Astrocyte (in vitro differentiated cells and primary cell): Measurements from ENCODE around the gene GABBR2. TPM values are rescaled to one million over a fixed set of nuclear protein-coding genes. Genes with fewer than 3 reads are reported as not detected.
"Not testable (repeated sequence)": the region's sequence is repeated elsewhere in the genome, so short reads cannot be mapped to it uniquely, and the experiment has no call there.

Source experiments
- DNase-seq: peaks from one replicate; pipeline ENCODE4 v3.0.0-alpha.2; 2010; ENCODE audit warnings: low read depth
- FAIRE-seq: peaks from 2 replicates; lab custom pipeline; 2011; peaks lifted over from hg19 to GRCh38; lab: Jason Lieb, UNC
- H2AFZ ChIP-seq: 2 replicates; pipeline ENCODE4 v1.6.0; 2012; ENCODE audit warnings: low read depth, low read length, inconsistent platforms
- H3K27ac ChIP-seq: 2 replicates; pipeline ENCODE4 v1.5.1; 2011; ENCODE audit warnings: low read depth, low read length, inconsistent platforms
- H3K27me3 ChIP-seq: 2 replicates; pipeline ENCODE4 v1.6.0; 2011; ENCODE audit warnings: low read length, inconsistent platforms; ENCODE audit not compliant: insufficient read depth
- H3K36me3 ChIP-seq: 2 replicates; pipeline ENCODE4 v1.5.1; 2011; ENCODE audit warnings: low read length, inconsistent platforms; ENCODE audit not compliant: insufficient read depth
- H3K4me1 ChIP-seq: 2 replicates; pipeline ENCODE4 v1.5.1; 2011; ENCODE audit warnings: low read length, inconsistent platforms; ENCODE audit not compliant: insufficient read depth
- H3K4me2 ChIP-seq: 2 replicates; pipeline ENCODE4 v1.6.0; 2012; ENCODE audit warnings: low read length, inconsistent platforms
- H3K4me3 ChIP-seq: 2 replicates; pipeline ENCODE4 v1.5.1; 2011; ENCODE audit warnings: low read depth, mild to moderate bottlenecking, low read length, inconsistent platforms; ENCODE audit not compliant: insufficient read depth
- H3K79me2 ChIP-seq: 2 replicates; pipeline ENCODE4 v1.6.0; 2012; ENCODE audit warnings: mild to moderate bottlenecking, low read length, inconsistent platforms; ENCODE audit not compliant: insufficient read depth
- H3K9ac ChIP-seq: 2 replicates; pipeline ENCODE4 v1.6.0; 2012; ENCODE audit warnings: mild to moderate bottlenecking, low read length, inconsistent platforms
- H3K9me3 ChIP-seq: 2 replicates; pipeline ENCODE4 v1.5.1; 2012; ENCODE audit warnings: low read depth, mild to moderate bottlenecking, low read length, inconsistent platforms; ENCODE audit not compliant: insufficient read depth
- H4K20me1 ChIP-seq: 2 replicates; pipeline ENCODE4 v1.6.0; 2012; ENCODE audit warnings: low read length, inconsistent platforms; ENCODE audit not compliant: insufficient read depth
- H3K27ac Mint-ChIP-seq: one replicate; pipeline ENCODE4 v1.8.0; 2021; ENCODE audit warnings: mild to moderate bottlenecking, mixed read lengths; ENCODE audit not compliant: unreplicated experiment
- H3K27me3 Mint-ChIP-seq: one replicate; pipeline ENCODE4 v1.8.0; 2021; ENCODE audit warnings: low read depth, mixed read lengths; ENCODE audit not compliant: unreplicated experiment
- H3K36me3 Mint-ChIP-seq: one replicate; pipeline ENCODE4 v1.8.0; 2021; ENCODE audit warnings: low read depth, mixed read lengths; ENCODE audit not compliant: unreplicated experiment
- H3K4me1 Mint-ChIP-seq: one replicate; pipeline ENCODE4 v1.8.0; 2021; ENCODE audit warnings: low read depth, mixed read lengths; ENCODE audit not compliant: unreplicated experiment
- H3K4me3 Mint-ChIP-seq: one replicate; pipeline ENCODE4 v1.8.0; 2021; ENCODE audit warnings: mild to moderate bottlenecking, moderate library complexity, mixed read lengths; ENCODE audit not compliant: unreplicated experiment
- H3K9me3 Mint-ChIP-seq: one replicate; pipeline ENCODE4 v1.8.0; 2021; ENCODE audit warnings: mild to moderate bottlenecking, mixed read lengths; ENCODE audit not compliant: unreplicated experiment
- CTCF ChIP-seq: IDR thresholded peaks from 2 replicates; pipeline ENCODE4 v1.5.1; 2011; ENCODE audit warnings: low read depth, mild to moderate bottlenecking, inconsistent platforms, low read length, moderate library complexity; ENCODE audit not compliant: insufficient read depth
- EZH2 ChIP-seq: IDR thresholded peaks from 2 replicates; pipeline ENCODE4 v1.6.1; 2012; ENCODE audit warnings: mild to moderate bottlenecking, low read length, inconsistent platforms; ENCODE audit not compliant: insufficient read depth
- total RNA-seq: library from RNA; stranded (reverse); gene quantifications from 2 replicates; pipeline ENCODE4 v1.2.1, GENCODE V29; 2021

GABBR2 gene
- total RNA-seq, 1 donor from 2014 or later = 2.0 TPM

DNA sequence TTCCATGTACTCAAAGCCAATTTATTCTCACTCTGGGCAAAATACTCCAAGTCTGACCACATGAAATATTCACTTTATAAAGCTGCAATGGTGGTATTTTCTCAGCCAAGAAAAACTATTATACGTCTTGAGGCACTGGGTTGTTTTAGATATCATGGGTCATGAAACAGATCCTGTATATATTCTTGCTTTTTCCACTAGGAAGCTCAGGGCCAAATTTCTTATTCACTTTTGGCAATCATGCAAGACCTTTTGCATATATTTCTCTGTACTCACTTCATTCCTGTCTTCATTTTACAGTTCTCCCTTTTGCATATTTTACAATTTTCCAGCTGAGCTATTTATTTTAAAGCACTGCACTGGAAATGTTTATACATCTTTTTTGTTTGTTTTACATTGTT lies 49.8 kb downstream of the GABBR2 start:
- Histone ChIP-seq H3K4me2 (no peak overlapping the region), H3K79me2 (no peaks in the 10 kb centered on the region), H3K4me3 (no peak overlapping the region), H3K27ac (no peak overlapping the region), H4K20me1 (no peaks in the 10 kb centered on the region), H3K9ac (no peak overlapping the region), H3K36me3 (no peaks in the 10 kb centered on the region), H2AFZ (no peak overlapping the region), H3K4me1 (no peaks in the 10 kb centered on the region), H3K9me3 (no peaks in the 10 kb centered on the region), H3K27me3 (peaks cover 9% of the 10 kb centered on the region)
- Mint-ChIP-seq H3K4me3 (no peak overlapping the region), H3K27me3 (peaks cover 14% of the 10 kb centered on the region), H3K36me3 (peaks cover 1% of the 10 kb centered on the region), H3K27ac (no peak overlapping the region), H3K9me3 (peaks cover 3% of the 10 kb centered on the region), H3K4me1 (no peaks in the 10 kb centered on the region)
- TF ChIP-seq EZH2 (no peak), CTCF (no peak)
- FAIRE-seq (peak; percentile 59), DNase-seq (peak; percentile 90)

GRCh38 chr9:98657897-98658296 lies 50.8 kb downstream of the GABBR2 start:
- FAIRE-seq = no peak
- Histone ChIP-seq H3K9ac (no peak overlapping the region), H2AFZ (no peak overlapping the region), H3K27ac (no peak overlapping the region), H3K4me2 (no peak overlapping the region), H3K4me1 (no peaks in the 10 kb centered on the region), H3K27me3 (peaks cover 9% of the 10 kb centered on the region), H3K36me3 (no peaks in the 10 kb centered on the region), H3K79me2 (no peaks in the 10 kb centered on the region), H3K9me3 (no peaks in the 10 kb centered on the region), H4K20me1 (no peaks in the 10 kb centered on the region), H3K4me3 (no peak overlapping the region)
- Mint-ChIP-seq H3K27me3 (peaks cover 19% of the 10 kb centered on the region), H3K36me3 (peaks cover 1% of the 10 kb centered on the region), H3K4me1 (no peaks in the 10 kb centered on the region), H3K27ac (no peak overlapping the region), H3K9me3 (peaks cover 3% of the 10 kb centered on the region), H3K4me3 (no peak overlapping the region)
- DNase-seq = peak; percentile 81
- TF ChIP-seq CTCF (no peak), EZH2 (no peak)

- H3K9ac ChIP-seq = no peak overlapping the region
- Mint-ChIP-seq H3K4me1 (no peaks in the 10 kb centered on the region), H3K27ac (no peak overlapping the region), H3K36me3 (peaks cover 1% of the 10 kb centered on the region), H3K4me3 (no peak overlapping the region), H3K9me3 (peaks cover 3% of the 10 kb centered on the region), H3K27me3 (peaks cover 13% of the 10 kb centered on the region)
- no peak overlapping the region for H3K4me3 ChIP-seq
- no peaks in the 10 kb centered on the region for H3K9me3 ChIP-seq
- no peak overlapping the region for H3K4me2 ChIP-seq
- H3K27ac ChIP-seq = no peak overlapping the region
- H3K27me3 ChIP-seq = peaks cover 7% of the 10 kb centered on the region
- no peaks in the 10 kb centered on the region for H3K36me3 ChIP-seq
- H3K4me1 ChIP-seq = no peaks in the 10 kb centered on the region
- H2AFZ ChIP-seq = no peak overlapping the region
- FAIRE-seq = no peak
- DNase-seq = no peak
- TF ChIP-seq EZH2 = no peak
- TF ChIP-seq CTCF = no peak
- H3K79me2 ChIP-seq = no peaks in the 10 kb centered on the region
- H4K20me1 ChIP-seq = no peaks in the 10 kb centered on the region
Observed at GRCh38 chr9:98656511-98656910, 52.2 kb downstream of the GABBR2 start.

- not testable (repeated sequence) for H3K4me3 Mint-ChIP-seq
Observed at GRCh38 chr9:98655428-98655827, 53.3 kb downstream of the GABBR2 start.

More at GRCh38 chr9:98655428-98655827, 53.3 kb downstream of the GABBR2 start:
- not testable (repeated sequence) for H3K9me3 ChIP-seq, H3K4me3 ChIP-seq, H3K27ac Mint-ChIP-seq, H3K4me1 ChIP-seq, H3K36me3 ChIP-seq, H3K4me2 ChIP-seq, DNase-seq, H3K27me3 ChIP-seq, H3K36me3 Mint-ChIP-seq, H4K20me1 ChIP-seq, FAIRE-seq, H3K4me1 Mint-ChIP-seq, H2AFZ ChIP-seq, H3K9me3 Mint-ChIP-seq, H3K27ac ChIP-seq, H3K79me2 ChIP-seq, H3K9ac ChIP-seq
- H3K27me3 Mint-ChIP-seq = peaks cover 13% of the 10 kb centered on the region
